ENCODE data around the gene BNC2.

Gene BNC2

GRCh38 chr9:16750553-16750952 is 119.9 kb downstream of the BNC2 start:
- no peak for DNase-seq

- no peak for DNase-seq
Observed at GRCh38 chr9:16745359-16745758, 125.1 kb downstream of the BNC2 start.

GRCh38 chr9:16744394-16744793 is 126.1 kb downstream of the BNC2 start:
- DNase-seq: no peak

- DNase-seq: no peak
Observed at GRCh38 chr9:16743375-16743774, 127.1 kb downstream of the BNC2 start.

GRCh38 chr9:16735001-16735400 is 135.5 kb downstream of the BNC2 start:
- no peak for DNase-seq

- no peak for DNase-seq
Observed at GRCh38 chr9:16732546-16732945, 137.9 kb downstream of the BNC2 start.

- DNase-seq: no peak
Observed at GRCh38 chr9:16730162-16730561, 140.3 kb downstream of the BNC2 start.

GRCh38 chr9:16729651-16730050 is 140.8 kb downstream of the BNC2 start:
- DNase-seq: no peak

GRCh38 chr9:16728137-16728508 is 142.3 kb downstream of the BNC2 start:
- no peak for DNase-seq

- DNase-seq: no peak
Observed at GRCh38 chr9:16727452-16728136, 142.9 kb downstream of the BNC2 start.

- peak in 1 of 2 donors; percentile 10 for DNase-seq
Observed at GRCh38 chr9:16726718-16727451, 143.6 kb downstream of the BNC2 start.

GRCh38 chr9:16726029-16726428 is 144.4 kb downstream of the BNC2 start:
- no peak for DNase-seq

- no peak for DNase-seq
Observed at GRCh38 chr9:16725066-16725465, 145.4 kb downstream of the BNC2 start.

- DNase-seq: no peak
Observed at GRCh38 chr9:16721972-16722371, 148.5 kb downstream of the BNC2 start.

GRCh38 chr9:16720386-16720785 is 150.1 kb downstream of the BNC2 start:
- no peak for DNase-seq

- no peak for DNase-seq
Observed at GRCh38 chr9:16719921-16720320, 150.5 kb downstream of the BNC2 start.

GRCh38 chr9:16718952-16719351 is 151.5 kb downstream of the BNC2 start:
- DNase-seq: no peak

- no peak for DNase-seq
Observed at GRCh38 chr9:16718296-16718695, 152.2 kb downstream of the BNC2 start.

- no peak for DNase-seq
Observed at GRCh38 chr9:16716601-16717000, 153.9 kb downstream of the BNC2 start.

GRCh38 chr9:16715404-16715803 is 155.1 kb downstream of the BNC2 start:
- DNase-seq: no peak

- no peak for DNase-seq
Observed at GRCh38 chr9:16712787-16713186, 157.7 kb downstream of the BNC2 start.

GRCh38 chr9:16710888-16711287 is 159.6 kb downstream of the BNC2 start:
- no peak for DNase-seq

GRCh38 chr9:16709924-16710323 is 160.5 kb downstream of the BNC2 start:
- no peak for DNase-seq

- DNase-seq: no peak
Observed at GRCh38 chr9:16708656-16709435, 161.6 kb downstream of the BNC2 start.
